IPS DF 6.9 (cell line): ENCODE data around the gene RIN3.

ENCODE experiments used
- DNase-seq: peaks from one replicate; pipeline ENCODE4 v3.0.0-alpha.2; 2013; ENCODE audit warnings: low read depth, low spot score
- H3K27ac ChIP-seq: one replicate; pipeline ENCODE4 v1.5.1; 2013; ENCODE audit warnings: low read length, control low read depth
- H3K27me3 ChIP-seq: 2 replicates; pipeline ENCODE4 v1.6.1; 2013; ENCODE audit warnings: mild to moderate bottlenecking, low read length; ENCODE audit not compliant: control insufficient read depth, insufficient read depth
- H3K36me3 ChIP-seq: 2 replicates; pipeline ENCODE4 v1.6.1; 2013; ENCODE audit warnings: low read length; ENCODE audit not compliant: control insufficient read depth, insufficient read depth
- H3K4me1 ChIP-seq: 2 replicates; pipeline ENCODE4 v1.6.1; 2013; ENCODE audit warnings: low read length; ENCODE audit not compliant: control insufficient read depth, insufficient read depth
- H3K4me3 ChIP-seq: 2 replicates; pipeline ENCODE4 v1.5.1; 2013; ENCODE audit warnings: mild to moderate bottlenecking, low read length
- H3K9me3 ChIP-seq: 2 replicates; pipeline ENCODE4 v1.6.1; 2013; ENCODE audit warnings: low read length, inconsistent platforms; ENCODE audit not compliant: control insufficient read depth, insufficient read depth
- WGBS: extraction: QIAGEN DNeasy Blood & Tissue Kit; methylation state at CpG from one replicate; pipeline ENCODE4 v1.1.7; 2013; ENCODE audit warnings: mixed read lengths, missing lambda C conversion rate; ENCODE audit not compliant: insufficient read length, insufficient coverage; 5-methylcytosine and 5-hydroxymethylcytosine counted together

RIN3 gene

GRCh38 chr14:92556255-92556741 lies 42.7 kb downstream of the RIN3 start:
- no peak for DNase-seq
- Histone ChIP-seq H3K36me3 (no peaks in the 10 kb centered on the region), H3K27ac (no peak overlapping the region), H3K4me1 (no peaks in the 10 kb centered on the region), H3K9me3 (no peaks in the 10 kb centered on the region), H3K27me3 (no peaks in the 10 kb centered on the region), H3K4me3 (no peak overlapping the region)
- WGBS: no CpG with 5 or more reads among the region's 4 CpGs

- WGBS: no CpG with 5 or more reads among the region's 16 CpGs
- no peaks in the 10 kb centered on the region for H3K9me3 ChIP-seq
- no peak overlapping the region for H3K27ac ChIP-seq
- H3K4me3 ChIP-seq: no peak overlapping the region
- H3K27me3 ChIP-seq: no peaks in the 10 kb centered on the region
- no peaks in the 10 kb centered on the region for H3K4me1 ChIP-seq
- H3K36me3 ChIP-seq: no peaks in the 10 kb centered on the region
- no peak for DNase-seq
These were observed 43.4 kb downstream of the RIN3 start for GRCh38 chr14:92556863-92557543.

- WGBS: no CpG with 5 or more reads among the region's 4 CpGs
These were observed 43.9 kb downstream of the RIN3 start for GRCh38 chr14:92557544-92557912.

GRCh38 chr14:92558319-92558718 lies 44.7 kb downstream of the RIN3 start:
- H3K4me1 ChIP-seq: no peaks in the 10 kb centered on the region
- no peaks in the 10 kb centered on the region for H3K9me3 ChIP-seq
- no peaks in the 10 kb centered on the region for H3K36me3 ChIP-seq
- WGBS: no CpG with 5 or more reads among the region's 1 CpG
- DNase-seq: no peak
- no peaks in the 10 kb centered on the region for H3K27me3 ChIP-seq
- H3K4me3 ChIP-seq: no peak overlapping the region
- no peak overlapping the region for H3K27ac ChIP-seq

More at GRCh38 chr14:92557544-92557912, 43.9 kb downstream of the RIN3 start:
- Histone ChIP-seq H3K27ac (no peak overlapping the region), H3K9me3 (no peaks in the 10 kb centered on the region), H3K36me3 (no peaks in the 10 kb centered on the region), H3K27me3 (no peaks in the 10 kb centered on the region), H3K4me3 (no peak overlapping the region), H3K4me1 (no peaks in the 10 kb centered on the region)
- DNase-seq: no peak

- Histone ChIP-seq H3K36me3 (no peaks in the 10 kb centered on the region), H3K4me3 (no peak overlapping the region), H3K27me3 (no peaks in the 10 kb centered on the region), H3K4me1 (no peaks in the 10 kb centered on the region), H3K27ac (no peak overlapping the region), H3K9me3 (no peaks in the 10 kb centered on the region)
- DNase-seq: no peak
- WGBS: no CpG with 5 or more reads among the region's 4 CpGs
These were observed 45.9 kb downstream of the RIN3 start for GRCh38 chr14:92559486-92559885.

GRCh38 chr14:92560106-92560865 lies 46.7 kb downstream of the RIN3 start:
- no CpG with 5 or more reads among the region's 15 CpGs for WGBS
- Histone ChIP-seq H3K27ac (no peak overlapping the region), H3K4me1 (no peaks in the 10 kb centered on the region), H3K27me3 (no peaks in the 10 kb centered on the region), H3K36me3 (no peaks in the 10 kb centered on the region), H3K9me3 (no peaks in the 10 kb centered on the region), H3K4me3 (no peak overlapping the region)
- no peak for DNase-seq

- no peak overlapping the region for H3K27ac ChIP-seq
- H3K27me3 ChIP-seq: no peaks in the 10 kb centered on the region
- DNase-seq: no peak
- no peaks in the 10 kb centered on the region for H3K4me1 ChIP-seq
- no CpG with 5 or more reads among the region's 6 CpGs for WGBS
- H3K4me3 ChIP-seq: no peak overlapping the region
- no peaks in the 10 kb centered on the region for H3K9me3 ChIP-seq
- no peaks in the 10 kb centered on the region for H3K36me3 ChIP-seq
These were observed 48.4 kb downstream of the RIN3 start for GRCh38 chr14:92561906-92562479.

GRCh38 chr14:92563359-92563758 lies 49.8 kb downstream of the RIN3 start:
- H3K4me1 ChIP-seq: no peaks in the 10 kb centered on the region
- H3K4me3 ChIP-seq: no peak overlapping the region
- no peaks in the 10 kb centered on the region for H3K36me3 ChIP-seq
- no CpG with 5 or more reads among the region's 1 CpG for WGBS
- DNase-seq: no peak
- no peaks in the 10 kb centered on the region for H3K27me3 ChIP-seq
- no peaks in the 10 kb centered on the region for H3K9me3 ChIP-seq
- no peak overlapping the region for H3K27ac ChIP-seq

- H3K27ac ChIP-seq: no peak overlapping the region
- DNase-seq: no peak
- no peaks in the 10 kb centered on the region for H3K27me3 ChIP-seq
- H3K9me3 ChIP-seq: no peaks in the 10 kb centered on the region
- H3K4me1 ChIP-seq: no peaks in the 10 kb centered on the region
- WGBS: no CpG with 5 or more reads among the region's 1 CpG
- no peak overlapping the region for H3K4me3 ChIP-seq
- H3K36me3 ChIP-seq: no peaks in the 10 kb centered on the region
These were observed 50.2 kb downstream of the RIN3 start for GRCh38 chr14:92563765-92564285.

GRCh38 chr14:92564344-92565039 lies 50.9 kb downstream of the RIN3 start:
- Histone ChIP-seq H3K27ac (no peak overlapping the region), H3K36me3 (no peaks in the 10 kb centered on the region), H3K9me3 (no peaks in the 10 kb centered on the region), H3K4me1 (no peaks in the 10 kb centered on the region), H3K4me3 (no peak overlapping the region), H3K27me3 (no peaks in the 10 kb centered on the region)
- no CpG with 5 or more reads among the region's 13 CpGs for WGBS
- no peak for DNase-seq
